Measurements from ENCODE around the gene CES3.

The CES3 gene

GRCh38 chr16:66946974-66947301, 14.1 kb upstream of the CES3 start:
- Histone ChIP-seq H3K9ac (ENCODE audit: insufficient read length, low read depth) (no peak overlapping the region), H3K9me3 (ENCODE audit: insufficient read depth, low read length) (peaks cover 11% of the 10 kb centered on the region), H3K36me3 (ENCODE audit: insufficient read depth, insufficient read length, low read length) (peaks cover 22% of the 10 kb centered on the region), H3K4me1 (ENCODE audit: insufficient read depth, insufficient read length) (peaks cover 7% of the 10 kb centered on the region), H3K4me3 (ENCODE audit: insufficient read length, low read depth) (no peak overlapping the region), H3K27me3 (ENCODE audit: insufficient read depth, insufficient read length) (peaks cover 31% of the 10 kb centered on the region)
- DNase-seq (ENCODE audit: low read depth, low spot score), result no peak
- TF ChIP-seq ZNF274 (IDR thresholded peaks at IDR 0.05; ENCODE audit: low read depth, low read length), result no peak
- no peak for TF ChIP-seq SUZ12 (IDR thresholded peaks at IDR 0.05; ENCODE audit: extremely low read depth, insufficient read depth, insufficient read length)
- TF ChIP-seq YY1 (IDR thresholded peaks at IDR 0.05; ENCODE audit: insufficient read depth, insufficient read length), result no peak

GRCh38 chr16:66947302-66948065, 13.6 kb upstream of the CES3 start:
- H3K9ac ChIP-seq (ENCODE audit: insufficient read length, low read depth), result peak overlapping the region; percentile 46

DNA sequence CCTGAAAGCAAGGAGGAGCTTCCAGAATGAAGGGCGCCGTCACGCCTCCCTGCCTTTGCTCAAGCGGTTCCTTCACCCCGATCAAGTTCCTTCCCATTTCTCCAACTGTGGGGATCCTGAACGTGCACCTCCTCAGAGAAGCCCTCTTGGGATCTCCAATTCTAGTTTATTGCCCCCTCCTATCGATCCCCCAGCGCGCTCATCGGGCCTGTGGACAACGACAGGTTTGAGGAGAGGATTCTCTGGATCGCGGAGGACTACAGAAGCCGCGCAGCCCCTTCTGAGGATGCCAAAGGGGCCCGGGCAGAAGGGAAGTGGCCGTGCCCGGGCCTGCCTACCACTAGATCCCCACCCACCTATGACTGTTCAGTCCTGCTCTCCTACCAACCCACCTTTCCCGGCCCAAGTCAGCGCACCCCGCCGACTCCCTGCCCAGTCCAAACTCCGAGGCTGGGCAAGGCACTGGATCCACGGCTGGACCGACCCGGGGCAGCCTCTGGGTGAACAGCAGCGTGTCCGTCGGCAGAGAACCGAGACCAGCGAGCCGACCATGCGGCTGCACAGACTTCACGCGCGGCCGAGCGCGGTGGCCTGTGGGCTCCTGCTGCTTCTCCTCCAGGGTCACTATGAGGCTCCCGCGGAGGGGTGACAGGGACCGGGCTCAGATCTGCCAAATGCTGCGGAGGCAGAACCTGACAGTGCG, 12.8 kb upstream of the CES3 start:
- H3K27me3 ChIP-seq (ENCODE audit: insufficient read depth, insufficient read length), result peaks cover 31% of the 10 kb centered on the region
- peaks cover 7% of the 10 kb centered on the region for H3K4me1 ChIP-seq (ENCODE audit: insufficient read depth, insufficient read length)
- peak overlapping the region; percentile 19 for H3K4me3 ChIP-seq (ENCODE audit: insufficient read length, low read depth)
- DNase-seq (ENCODE audit: low read depth, low spot score), result no peak
- H3K36me3 ChIP-seq (ENCODE audit: insufficient read depth, insufficient read length, low read length), result peaks cover 8% of the 10 kb centered on the region
- H3K9ac ChIP-seq (ENCODE audit: insufficient read length, low read depth), result no peak overlapping the region
- peaks cover 11% of the 10 kb centered on the region for H3K9me3 ChIP-seq (ENCODE audit: insufficient read depth, low read length)
- TF ChIP-seq YY1 (IDR thresholded peaks at IDR 0.05; ENCODE audit: insufficient read depth, insufficient read length), result no peak
- TF ChIP-seq ZNF274 (IDR thresholded peaks at IDR 0.05; ENCODE audit: low read depth, low read length), result no peak
- TF ChIP-seq SUZ12 (IDR thresholded peaks at IDR 0.05; ENCODE audit: extremely low read depth, insufficient read depth, insufficient read length), result no peak

More at GRCh38 chr16:66947302-66948065, 13.6 kb upstream of the CES3 start:
- H3K27me3 ChIP-seq (ENCODE audit: insufficient read depth, insufficient read length), result peaks cover 31% of the 10 kb centered on the region
- H3K4me1 ChIP-seq (ENCODE audit: insufficient read depth, insufficient read length), result peaks cover 7% of the 10 kb centered on the region
- peak; percentile 78 for DNase-seq (ENCODE audit: low read depth, low spot score)
- H3K4me3 ChIP-seq (ENCODE audit: insufficient read length, low read depth), result peak overlapping the region; percentile 35
- H3K9me3 ChIP-seq (ENCODE audit: insufficient read depth, low read length), result peaks cover 11% of the 10 kb centered on the region
- TF ChIP-seq SUZ12 (IDR thresholded peaks at IDR 0.05; ENCODE audit: extremely low read depth, insufficient read depth, insufficient read length) (no peak), ZNF274 (IDR thresholded peaks at IDR 0.05; ENCODE audit: low read depth, low read length) (no peak), YY1 (IDR thresholded peaks at IDR 0.05; ENCODE audit: insufficient read depth, insufficient read length) (no peak)
- peaks cover 16% of the 10 kb centered on the region for H3K36me3 ChIP-seq (ENCODE audit: insufficient read depth, insufficient read length, low read length)

- H3K9ac ChIP-seq (ENCODE audit: insufficient read length, low read depth), result no peak overlapping the region
- peaks cover 31% of the 10 kb centered on the region for H3K27me3 ChIP-seq (ENCODE audit: insufficient read depth, insufficient read length)
- no peak for DNase-seq (ENCODE audit: low read depth, low spot score)
- peaks cover 7% of the 10 kb centered on the region for H3K4me1 ChIP-seq (ENCODE audit: insufficient read depth, insufficient read length)
- peaks cover 11% of the 10 kb centered on the region for H3K9me3 ChIP-seq (ENCODE audit: insufficient read depth, low read length)
- no peak for TF ChIP-seq ZNF274 (IDR thresholded peaks at IDR 0.05; ENCODE audit: low read depth, low read length)
- no peak for TF ChIP-seq YY1 (IDR thresholded peaks at IDR 0.05; ENCODE audit: insufficient read depth, insufficient read length)
- TF ChIP-seq SUZ12 (IDR thresholded peaks at IDR 0.05; ENCODE audit: extremely low read depth, insufficient read depth, insufficient read length), result no peak
- H3K4me3 ChIP-seq (ENCODE audit: insufficient read length, low read depth), result no peak overlapping the region
- peaks cover 3% of the 10 kb centered on the region for H3K36me3 ChIP-seq (ENCODE audit: insufficient read depth, insufficient read length, low read length)
Measured at GRCh38 chr16:66948837-66949225, 12.2 kb upstream of the CES3 start.

GRCh38 chr16:66949472-66949871, 11.6 kb upstream of the CES3 start:
- TF ChIP-seq YY1 (IDR thresholded peaks at IDR 0.05; ENCODE audit: insufficient read depth, insufficient read length) (no peak), SUZ12 (IDR thresholded peaks at IDR 0.05; ENCODE audit: extremely low read depth, insufficient read depth, insufficient read length) (no peak), ZNF274 (IDR thresholded peaks at IDR 0.05; ENCODE audit: low read depth, low read length) (no peak)
- Histone ChIP-seq H3K4me3 (ENCODE audit: insufficient read length, low read depth) (no peak overlapping the region), H3K9me3 (ENCODE audit: insufficient read depth, low read length) (peaks cover 11% of the 10 kb centered on the region), H3K27me3 (ENCODE audit: insufficient read depth, insufficient read length) (peaks cover 31% of the 10 kb centered on the region), H3K36me3 (ENCODE audit: insufficient read depth, insufficient read length, low read length) (no peaks in the 10 kb centered on the region), H3K4me1 (ENCODE audit: insufficient read depth, insufficient read length) (peaks cover 7% of the 10 kb centered on the region), H3K9ac (ENCODE audit: insufficient read length, low read depth) (no peak overlapping the region)
- DNase-seq (ENCODE audit: low read depth, low spot score), result no peak

DNA sequence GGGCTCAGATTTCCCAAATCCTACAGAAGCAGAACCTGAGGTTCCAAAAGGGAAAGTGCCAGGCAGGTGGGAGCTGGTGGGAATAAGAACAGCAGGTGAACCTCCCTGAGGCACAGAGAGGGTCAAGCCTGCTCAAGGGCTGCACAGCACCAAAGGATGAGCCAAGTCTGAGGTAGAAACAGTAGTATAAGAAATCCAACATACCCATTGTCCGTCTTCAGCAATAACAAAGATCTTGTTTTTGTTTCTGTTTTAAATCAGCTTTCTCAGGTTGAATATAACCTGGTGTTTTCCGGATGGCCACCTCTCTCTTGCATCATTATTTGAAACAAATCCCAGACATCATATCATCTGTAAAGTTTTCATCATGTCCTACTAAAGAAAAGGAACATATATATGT, 10.6 kb upstream of the CES3 start:
- Histone ChIP-seq H3K27me3 (ENCODE audit: insufficient read depth, insufficient read length) (peaks cover 31% of the 10 kb centered on the region), H3K4me3 (ENCODE audit: insufficient read length, low read depth) (no peak overlapping the region), H3K9me3 (ENCODE audit: insufficient read depth, low read length) (peaks cover 11% of the 10 kb centered on the region), H3K4me1 (ENCODE audit: insufficient read depth, insufficient read length) (peaks cover 7% of the 10 kb centered on the region), H3K36me3 (ENCODE audit: insufficient read depth, insufficient read length, low read length) (no peaks in the 10 kb centered on the region), H3K9ac (ENCODE audit: insufficient read length, low read depth) (no peak overlapping the region)
- TF ChIP-seq ZNF274 (IDR thresholded peaks at IDR 0.05; ENCODE audit: low read depth, low read length) (no peak), YY1 (IDR thresholded peaks at IDR 0.05; ENCODE audit: insufficient read depth, insufficient read length) (no peak), SUZ12 (IDR thresholded peaks at IDR 0.05; ENCODE audit: extremely low read depth, insufficient read depth, insufficient read length) (no peak)
- DNase-seq (ENCODE audit: low read depth, low spot score), result no peak
